ENCODE results near the gene DEDD2.

Gene DEDD2

GRCh38 chr19:42248270-42249148 is 31.0 kb upstream of the DEDD2 start:
- no peak for DNase-seq

GRCh38 chr19:42247640-42248199 is 30.2 kb upstream of the DEDD2 start:
- DNase-seq = no peak

- no peak for DNase-seq
Observed at GRCh38 chr19:42246922-42247639, 29.6 kb upstream of the DEDD2 start.

GRCh38 chr19:42246143-42246921 is 28.9 kb upstream of the DEDD2 start:
- DNase-seq = no peak

- no peak for DNase-seq
Observed at GRCh38 chr19:42245231-42245630, 27.8 kb upstream of the DEDD2 start.

- peak; percentile 96 for DNase-seq
Observed at GRCh38 chr19:42244347-42245220, 27.1 kb upstream of the DEDD2 start.

- peak; percentile 99 for DNase-seq
Observed at GRCh38 chr19:42242512-42243409, 25.3 kb upstream of the DEDD2 start, which contains the start of gene GSK3A. Gene GSK3A, minus strand, starts transcription at chr19:42242602. Its CDS starts 137 bp downstream, at chr19:42242465.

GRCh38 chr19:42242069-42242511 is 24.6 kb upstream of the DEDD2 start:
- DNase-seq = no peak

GRCh38 chr19:42241279-42241678 is 23.8 kb upstream of the DEDD2 start:
- no peak for DNase-seq

GRCh38 chr19:42239544-42240220 is 22.2 kb upstream of the DEDD2 start:
- no peak for DNase-seq

GRCh38 chr19:42235181-42235580 is 17.7 kb upstream of the DEDD2 start:
- no peak for DNase-seq

- no peak for DNase-seq
Observed at GRCh38 chr19:42234364-42234763, 16.9 kb upstream of the DEDD2 start.

GRCh38 chr19:42233678-42234292 is 16.3 kb upstream of the DEDD2 start:
- DNase-seq = no peak

GRCh38 chr19:42233106-42233505 is 15.6 kb upstream of the DEDD2 start:
- no peak for DNase-seq

- DNase-seq = no peak
Observed at GRCh38 chr19:42232435-42232834, 15.0 kb upstream of the DEDD2 start.

- no peak for DNase-seq
Observed at GRCh38 chr19:42230571-42230970, 13.1 kb upstream of the DEDD2 start.

- no peak for DNase-seq
Observed at GRCh38 chr19:42229855-42230351, 12.4 kb upstream of the DEDD2 start.

- no peak for DNase-seq
Observed at GRCh38 chr19:42229301-42229854, 11.9 kb upstream of the DEDD2 start.

- no peak for DNase-seq
Observed at GRCh38 chr19:42228641-42229040, 11.2 kb upstream of the DEDD2 start.
